GM18498 (cell line): ENCODE measurements around the gene ETV6.

Experiments used
- ATAC-seq: cut with Tn5 transposase; IDR thresholded peaks from one replicate; pipeline ENCODE4 v1.9.1; 2021; ENCODE audit warnings: mild to moderate bottlenecking, moderate library complexity; ENCODE audit not compliant: unreplicated experiment

ETV6 gene

DNA sequence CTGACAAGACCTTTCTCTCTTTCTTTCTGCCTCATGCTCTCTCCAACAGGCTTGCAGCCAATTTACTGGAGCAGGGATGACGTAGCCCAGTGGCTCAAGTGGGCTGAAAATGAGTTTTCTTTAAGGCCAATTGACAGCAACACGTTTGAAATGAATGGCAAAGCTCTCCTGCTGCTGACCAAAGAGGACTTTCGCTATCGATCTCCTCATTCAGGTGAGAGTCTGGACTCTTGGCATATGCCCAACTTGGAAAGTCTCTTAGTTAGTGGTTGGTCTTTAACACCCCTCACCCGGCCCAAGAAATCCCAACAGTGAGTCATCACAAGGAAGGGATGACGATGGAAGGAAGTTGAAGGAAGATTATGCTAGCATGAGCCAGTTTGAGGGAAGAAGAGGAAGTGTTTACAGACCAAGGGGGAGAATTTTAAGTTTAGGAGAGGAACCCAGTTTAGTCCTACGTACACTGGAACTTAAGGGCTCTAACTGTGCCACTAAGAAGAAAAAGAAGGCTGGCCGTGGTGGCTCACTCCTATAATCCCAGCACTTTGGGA is 189.7 kb downstream of the ETV6 start:
- ATAC-seq = no peak

DNA sequence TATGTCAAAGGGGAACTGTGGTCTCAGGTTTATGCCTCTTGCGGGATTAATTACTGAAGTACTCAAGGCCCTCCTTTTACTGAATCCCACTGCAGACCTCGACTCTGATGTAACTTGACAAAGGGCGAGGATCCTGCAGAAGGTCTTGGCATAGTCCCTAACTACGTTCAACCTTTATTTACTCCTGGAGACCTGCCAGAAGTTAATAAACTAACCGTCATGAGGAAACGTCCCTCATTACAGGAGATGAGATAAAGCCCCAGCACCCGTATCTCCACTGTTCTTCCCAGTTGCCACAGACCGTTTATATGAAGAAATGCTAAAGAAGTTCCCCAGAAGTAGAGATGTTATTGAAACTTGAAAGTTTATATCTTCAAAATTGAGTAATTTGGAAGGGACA is 190.9 kb downstream of the ETV6 start:
- no peak for ATAC-seq

DNA sequence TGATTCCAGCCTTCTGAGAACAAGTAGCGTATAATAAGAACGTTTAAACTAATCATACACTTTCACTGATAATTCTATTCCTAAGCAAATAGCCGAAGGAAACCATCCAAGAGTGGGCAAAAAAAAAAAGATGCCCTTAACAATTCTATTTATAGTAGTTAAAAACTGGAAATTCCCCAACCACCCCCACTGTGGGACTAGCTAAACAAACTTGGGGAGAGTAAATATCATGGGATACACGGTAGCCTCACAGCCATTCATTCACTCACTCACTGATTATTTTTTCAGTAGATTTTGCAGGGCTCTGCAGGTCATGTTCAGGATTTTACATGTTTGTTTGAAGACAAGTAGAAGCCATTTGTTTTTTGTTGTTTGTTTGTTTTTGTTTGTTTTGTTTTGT is 197.0 kb downstream of the ETV6 start:
- ATAC-seq = no peak

DNA sequence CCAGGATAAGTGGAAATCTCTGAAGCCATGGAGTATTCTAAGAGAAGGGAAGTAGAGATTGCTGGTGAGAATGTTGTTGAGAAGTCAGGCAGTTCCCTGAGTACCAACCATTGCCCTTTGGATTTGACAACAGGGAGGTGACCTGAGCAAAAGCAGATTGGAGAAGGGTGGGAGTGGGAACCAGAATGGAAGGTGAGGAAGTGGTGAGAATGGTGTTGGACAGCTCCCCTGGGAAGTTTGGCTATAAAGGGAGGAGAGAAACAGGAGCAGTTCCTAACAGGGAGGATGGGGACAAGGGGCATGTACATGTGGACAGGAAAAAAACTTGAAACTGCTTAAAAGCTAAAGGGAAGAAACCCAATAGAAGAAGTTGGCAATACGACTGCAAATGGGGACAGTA is 198.1 kb downstream of the ETV6 start:
- no peak for ATAC-seq

DNA sequence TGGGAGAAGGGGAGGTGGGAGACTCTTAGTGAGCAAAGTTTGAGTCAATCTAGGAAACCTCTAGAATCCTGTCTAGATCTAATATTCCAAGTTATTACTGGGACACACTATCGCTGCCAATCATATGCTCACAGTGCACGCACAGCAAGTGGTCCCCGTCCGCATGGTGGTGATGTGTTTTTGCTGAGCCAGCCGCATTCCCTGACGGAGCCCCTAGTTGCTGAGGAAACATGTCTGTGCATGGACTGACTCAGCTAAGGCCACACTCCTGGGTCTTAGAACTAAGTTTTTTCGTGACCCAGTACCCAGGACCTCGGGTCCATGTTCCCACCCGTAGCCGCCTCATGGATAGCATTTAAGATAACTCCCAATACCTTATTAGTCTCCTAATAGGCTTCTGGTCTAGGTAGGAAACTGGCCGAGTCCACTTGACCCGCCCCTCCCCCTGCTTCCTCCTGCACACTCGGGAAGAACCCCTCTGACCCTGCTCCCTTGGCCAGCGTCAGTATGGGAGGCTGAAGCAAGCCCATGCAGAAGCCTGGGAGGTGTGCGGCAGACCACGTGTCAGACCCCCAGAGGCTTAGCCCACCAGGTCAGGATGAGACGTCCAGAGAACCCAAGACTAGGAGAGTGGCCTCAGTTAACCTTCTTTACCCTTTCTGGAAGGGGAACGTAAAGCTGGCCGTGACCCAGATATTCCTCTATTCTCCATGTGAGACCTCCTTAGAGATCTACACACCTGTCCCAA is 200.5 kb downstream of the ETV6 start:
- no peak for ATAC-seq

- ATAC-seq = no peak
Measured at GRCh38 chr12:11853126-11853525, 203.7 kb downstream of the ETV6 start.

DNA sequence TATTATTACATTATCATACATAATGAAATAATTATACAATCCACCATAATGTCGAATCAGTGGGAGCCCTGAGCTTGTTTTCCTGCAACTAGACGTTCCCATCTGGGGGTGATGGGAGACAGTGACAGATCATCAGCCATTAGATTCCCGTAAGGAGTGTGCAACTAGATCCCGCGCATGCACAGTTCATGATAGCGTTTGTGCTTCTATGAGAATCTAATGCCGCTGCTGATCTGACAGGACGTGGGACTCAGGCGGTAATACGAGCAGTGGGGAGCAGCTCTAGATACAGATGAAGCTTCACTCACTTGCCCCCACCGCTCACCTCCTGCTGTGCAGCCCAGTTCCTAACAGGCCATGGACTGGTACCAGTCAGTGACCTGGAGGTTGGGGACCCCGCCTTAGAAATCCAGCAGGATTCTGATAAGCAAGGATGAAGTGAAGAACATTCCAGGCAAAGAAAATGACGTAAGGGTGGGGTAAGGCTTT is 204.6 kb downstream of the ETV6 start:
- ATAC-seq = no peak

DNA sequence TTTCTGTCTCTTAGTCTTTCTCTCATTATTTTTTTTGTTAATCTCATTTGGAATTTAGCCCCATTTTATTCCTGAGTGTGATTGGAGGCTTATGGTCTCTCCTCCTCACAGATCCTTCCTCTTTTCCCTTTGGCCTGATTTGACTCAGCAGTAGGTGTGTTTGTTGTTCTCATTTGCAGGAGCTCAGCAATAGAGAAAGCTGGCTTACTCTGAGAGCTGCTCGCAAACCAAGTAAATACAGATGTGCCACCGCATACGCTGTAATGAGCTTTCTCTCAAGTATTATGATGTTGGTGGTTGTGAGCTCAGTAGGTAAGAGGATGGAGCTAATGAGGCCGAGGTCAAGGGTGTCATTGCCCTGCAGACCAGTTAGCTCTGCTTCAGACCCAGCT is 206.5 kb downstream of the ETV6 start:
- ATAC-seq = peak; percentile 65

DNA sequence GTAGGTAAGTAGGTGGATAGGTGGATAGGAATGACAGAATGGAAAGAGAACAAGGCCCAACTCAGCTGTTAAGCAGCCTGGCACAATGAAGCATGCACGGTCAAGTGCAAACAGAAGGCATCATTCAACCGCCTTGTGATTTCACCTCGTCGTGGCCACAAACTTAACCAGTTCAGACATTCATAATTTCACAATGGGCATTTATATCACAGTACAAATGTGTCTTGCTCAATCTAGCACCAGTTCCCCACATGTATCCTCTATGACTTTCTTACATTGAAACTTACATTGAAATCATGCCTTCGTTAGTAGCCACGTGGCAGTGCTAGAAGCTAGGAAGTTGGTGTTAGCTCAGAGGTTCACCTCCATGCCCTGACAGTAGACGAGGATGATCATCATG is 207.5 kb downstream of the ETV6 start:
- no peak for ATAC-seq

DNA sequence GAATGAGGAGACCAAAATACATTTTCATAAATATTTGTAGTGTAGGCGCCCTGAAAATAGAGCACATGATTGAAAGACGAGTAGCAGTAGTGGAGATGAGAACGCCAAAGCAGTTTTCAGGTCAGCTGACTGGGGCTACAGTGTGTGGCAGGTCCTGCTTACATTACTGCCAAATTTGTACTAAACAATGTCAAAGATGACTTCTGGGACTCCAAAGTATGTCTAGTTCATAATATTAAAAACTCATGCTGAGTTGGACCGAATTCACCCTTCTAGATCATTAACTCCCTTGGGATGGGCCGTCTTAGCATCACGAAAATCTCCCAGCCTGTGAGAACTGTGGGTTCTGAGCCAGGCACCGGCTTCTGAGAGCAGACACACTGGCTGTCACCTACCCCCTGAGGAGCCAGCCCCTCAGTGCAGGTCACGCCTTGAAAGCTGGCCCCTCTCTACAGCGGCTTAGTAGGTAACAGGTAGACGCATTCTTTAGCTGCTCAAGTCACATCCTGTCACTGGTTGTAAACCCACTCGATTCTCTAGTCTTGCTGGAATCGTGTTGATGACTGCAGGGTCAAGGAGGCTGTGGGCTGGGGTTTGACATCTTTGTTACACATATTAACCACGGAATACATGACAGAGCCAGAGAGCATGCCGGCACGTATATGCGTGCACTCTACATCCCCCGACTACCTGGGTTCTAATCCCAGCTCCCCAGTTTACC is 210.4 kb downstream of the ETV6 start:
- ATAC-seq = no peak

GRCh38 chr12:11861155-11861863 is 211.8 kb downstream of the ETV6 start:
- no peak for ATAC-seq

DNA sequence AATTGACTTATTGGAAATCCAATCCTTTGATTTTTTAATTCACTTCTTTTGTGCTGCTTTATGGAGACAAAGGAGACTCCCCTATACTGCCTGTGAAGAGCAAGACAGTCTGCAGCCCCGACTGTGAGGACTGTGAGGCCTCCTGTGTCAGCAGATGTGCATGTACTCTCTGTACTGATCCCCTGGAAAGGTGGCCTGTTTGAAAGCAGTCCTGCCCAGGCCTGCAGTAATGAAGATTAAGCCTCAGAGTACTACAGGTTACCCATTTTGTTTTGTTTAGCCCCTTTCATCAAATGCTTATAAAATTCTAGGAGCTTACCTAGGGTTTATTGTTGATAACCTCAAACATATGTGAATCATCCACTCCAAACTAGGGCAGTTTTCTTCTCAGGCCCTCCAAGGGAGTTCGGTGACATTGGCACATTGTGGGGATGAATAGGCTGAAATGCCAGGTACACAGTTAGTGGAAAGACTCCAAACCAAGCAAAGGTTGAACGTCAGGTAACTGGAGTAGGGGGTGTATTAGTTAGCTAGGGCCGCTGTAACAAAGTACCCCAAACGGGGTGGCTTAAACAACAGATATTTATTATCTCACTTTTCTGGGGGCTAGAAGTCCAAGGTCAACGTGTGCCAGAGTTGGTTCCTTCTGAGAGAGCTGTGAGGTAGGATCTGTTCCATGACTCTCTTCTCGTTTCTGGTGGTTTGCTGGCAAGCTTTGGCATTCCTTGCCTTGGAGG is 212.6 kb downstream of the ETV6 start:
- no peak for ATAC-seq

DNA sequence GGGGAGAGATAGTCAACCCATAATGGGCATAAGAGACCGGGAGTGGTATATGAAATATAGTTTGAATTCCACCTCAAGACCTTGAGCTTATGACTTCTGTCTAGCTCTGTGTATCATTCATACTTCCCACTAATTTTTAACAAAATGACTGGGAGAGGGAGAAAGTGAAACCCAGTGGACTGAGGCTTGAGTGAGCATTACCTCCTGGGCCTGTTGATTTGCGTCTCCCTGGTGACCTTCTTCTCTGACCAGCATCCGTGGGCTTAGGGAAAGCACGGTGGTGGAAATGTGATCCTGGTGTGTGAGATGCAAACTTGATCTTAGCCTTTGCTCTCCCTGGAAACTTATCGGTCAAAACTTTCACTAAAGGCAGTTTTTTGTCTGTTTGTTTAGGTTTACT is 213.3 kb downstream of the ETV6 start:
- ATAC-seq = no peak

- no peak for ATAC-seq
Measured at GRCh38 chr12:11863478-11863906, 214.0 kb downstream of the ETV6 start.

DNA sequence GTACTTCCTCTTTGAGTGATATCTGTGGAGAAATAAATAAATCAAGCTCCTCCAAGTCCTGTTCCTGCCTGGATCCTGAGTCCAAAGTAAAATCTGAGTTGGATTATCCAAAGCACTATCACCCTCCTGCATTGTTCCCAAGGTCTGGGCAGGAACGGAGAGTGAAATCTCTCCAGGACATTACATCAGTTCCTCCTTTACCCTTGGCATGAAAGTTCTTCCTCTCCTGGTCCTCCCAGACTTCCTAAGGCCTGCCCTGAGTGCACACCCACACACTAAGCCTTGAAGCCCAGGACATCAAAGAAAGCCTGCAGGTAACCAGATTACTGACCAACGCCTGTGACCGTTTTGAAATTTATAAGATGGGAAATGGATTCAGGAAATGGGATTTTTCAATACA is 214.5 kb downstream of the ETV6 start:
- no peak for ATAC-seq

DNA sequence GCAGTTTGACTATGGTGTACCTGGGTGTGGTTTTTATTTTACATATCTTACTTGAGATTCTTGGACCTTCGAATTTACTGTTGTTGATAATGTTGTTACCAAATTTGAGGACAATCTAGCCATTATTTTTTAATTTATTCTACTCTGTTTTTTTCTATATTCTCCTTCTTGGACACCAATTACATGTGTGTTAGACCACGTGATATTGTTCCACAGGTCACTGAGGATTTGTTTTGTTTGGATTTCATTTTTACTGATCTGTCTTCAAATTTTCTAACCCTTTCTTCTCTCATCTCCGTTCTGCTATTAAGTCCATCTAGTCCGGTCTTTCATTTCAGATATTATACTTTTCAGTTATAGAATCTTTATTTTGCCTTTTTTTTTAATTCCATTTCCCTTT is 216.3 kb downstream of the ETV6 start:
- ATAC-seq = no peak

DNA sequence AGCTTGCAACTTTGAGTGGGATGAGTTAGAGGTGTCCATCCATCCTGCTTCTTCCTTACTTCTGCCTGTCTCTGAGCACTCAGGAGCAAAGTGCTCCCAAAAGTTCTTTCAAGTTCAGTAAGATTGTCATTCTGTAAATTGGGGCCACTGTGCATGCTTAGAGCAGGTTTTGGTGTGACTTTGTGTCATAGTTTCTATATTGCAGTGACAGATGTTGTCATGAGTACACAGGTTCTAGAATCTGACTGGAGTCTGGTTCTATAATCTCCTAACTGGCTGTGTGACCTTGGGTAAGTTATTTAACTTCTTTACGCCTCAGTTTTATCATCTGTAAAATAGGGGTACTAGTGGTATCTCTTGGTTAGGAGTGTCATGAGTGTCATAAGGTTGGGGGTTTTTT is 218.6 kb downstream of the ETV6 start:
- ATAC-seq = no peak

DNA sequence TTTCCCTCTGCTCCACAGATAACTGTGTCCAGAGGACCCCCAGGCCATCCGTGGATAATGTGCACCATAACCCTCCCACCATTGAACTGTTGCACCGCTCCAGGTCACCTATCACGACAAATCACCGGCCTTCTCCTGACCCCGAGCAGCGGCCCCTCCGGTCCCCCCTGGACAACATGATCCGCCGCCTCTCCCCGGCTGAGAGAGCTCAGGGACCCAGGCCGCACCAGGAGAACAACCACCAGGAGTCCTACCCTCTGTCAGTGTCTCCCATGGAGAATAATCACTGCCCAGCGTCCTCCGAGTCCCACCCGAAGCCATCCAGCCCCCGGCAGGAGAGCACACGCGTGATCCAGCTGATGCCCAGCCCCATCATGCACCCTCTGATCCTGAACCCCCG is 219.9 kb downstream of the ETV6 start:
- ATAC-seq = no peak

DNA sequence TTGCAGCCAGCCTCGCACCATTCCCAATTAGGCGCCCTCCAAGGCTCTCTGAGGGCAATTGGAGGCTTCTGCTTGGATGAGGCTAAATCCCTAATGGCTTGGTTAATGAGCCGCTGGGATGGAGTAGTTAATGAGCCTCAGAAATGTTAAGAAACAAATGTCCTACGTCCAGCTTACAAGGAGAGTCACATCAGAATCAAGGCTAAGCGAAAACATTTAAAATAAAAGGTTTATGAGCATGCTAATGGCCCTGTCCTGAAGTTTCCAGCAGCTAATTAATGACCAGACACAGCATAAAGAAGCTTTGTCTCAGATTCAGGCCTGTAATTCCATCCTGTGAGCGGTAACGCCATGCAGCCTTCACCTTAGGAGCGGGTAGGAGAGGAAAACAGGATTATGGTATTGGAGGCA is 220.6 kb downstream of the ETV6 start:
- ATAC-seq = no peak

DNA sequence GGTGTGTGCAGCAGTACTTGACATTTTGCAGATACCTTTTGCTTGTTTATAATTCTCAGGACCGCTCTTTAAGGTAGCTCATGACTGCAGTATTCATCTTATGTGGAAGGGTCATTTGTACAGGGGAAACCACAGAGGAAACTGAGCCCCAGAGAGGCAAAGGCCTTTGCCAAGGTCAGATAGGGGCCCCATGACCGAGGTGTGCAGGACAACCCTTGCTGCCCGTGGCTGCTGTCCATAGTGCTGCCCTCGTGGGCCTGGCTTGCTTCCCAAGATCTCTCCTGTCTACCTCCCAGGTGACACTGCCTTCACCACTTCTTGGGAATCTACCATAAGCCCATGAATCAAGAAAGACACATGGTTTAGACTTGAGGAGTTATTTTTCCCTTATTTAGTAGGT is 222.6 kb downstream of the ETV6 start:
- ATAC-seq = no peak

GRCh38 chr12:11875414-11875935 is 226.0 kb downstream of the ETV6 start:
- no peak for ATAC-seq
